ENCODE measurements around the gene PAPLN.

PAPLN gene

GRCh38 chr14:73261520-73262426 lies 24.5 kb downstream of the PAPLN start:
- DNase-seq (ENCODE audit: low spot score), result no peak

DNA sequence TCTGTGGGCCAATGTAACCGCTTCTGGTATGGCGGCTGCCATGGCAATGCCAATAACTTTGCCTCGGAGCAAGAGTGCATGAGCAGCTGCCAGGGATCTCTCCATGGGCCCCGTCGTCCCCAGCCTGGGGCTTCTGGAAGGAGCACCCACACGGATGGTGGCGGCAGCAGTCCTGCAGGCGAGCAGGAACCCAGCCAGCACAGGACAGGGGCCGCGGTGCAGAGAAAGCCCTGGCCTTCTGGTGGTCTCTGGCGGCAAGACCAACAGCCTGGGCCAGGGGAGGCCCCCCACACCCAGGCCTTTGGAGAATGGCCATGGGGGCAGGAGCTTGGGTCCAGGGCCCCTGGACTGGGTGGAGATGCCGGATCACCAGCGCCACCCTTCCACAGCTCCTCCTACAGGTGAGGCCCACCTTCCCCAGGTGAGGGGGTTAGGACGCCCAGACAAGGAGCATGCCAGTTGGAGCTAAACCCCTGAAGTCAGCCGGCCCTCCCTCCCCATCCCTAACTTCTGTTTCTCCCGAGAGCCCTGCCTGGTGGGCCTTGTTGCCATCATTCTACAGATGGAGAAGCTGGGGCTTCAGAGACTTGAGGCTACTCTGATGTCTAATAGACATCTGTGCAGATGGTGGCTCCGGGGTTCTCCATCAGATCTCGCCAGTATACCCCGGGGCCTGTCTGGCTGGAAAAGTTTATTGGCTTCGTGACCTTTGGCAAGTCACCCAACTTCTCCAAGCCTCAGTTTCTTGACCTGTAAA lies 25.3 kb downstream of the PAPLN start:
- no peak for DNase-seq (ENCODE audit: low spot score)

- DNase-seq (ENCODE audit: low spot score), result no peak
Observed at GRCh38 chr14:73263606-73264005, 26.3 kb downstream of the PAPLN start.

DNA sequence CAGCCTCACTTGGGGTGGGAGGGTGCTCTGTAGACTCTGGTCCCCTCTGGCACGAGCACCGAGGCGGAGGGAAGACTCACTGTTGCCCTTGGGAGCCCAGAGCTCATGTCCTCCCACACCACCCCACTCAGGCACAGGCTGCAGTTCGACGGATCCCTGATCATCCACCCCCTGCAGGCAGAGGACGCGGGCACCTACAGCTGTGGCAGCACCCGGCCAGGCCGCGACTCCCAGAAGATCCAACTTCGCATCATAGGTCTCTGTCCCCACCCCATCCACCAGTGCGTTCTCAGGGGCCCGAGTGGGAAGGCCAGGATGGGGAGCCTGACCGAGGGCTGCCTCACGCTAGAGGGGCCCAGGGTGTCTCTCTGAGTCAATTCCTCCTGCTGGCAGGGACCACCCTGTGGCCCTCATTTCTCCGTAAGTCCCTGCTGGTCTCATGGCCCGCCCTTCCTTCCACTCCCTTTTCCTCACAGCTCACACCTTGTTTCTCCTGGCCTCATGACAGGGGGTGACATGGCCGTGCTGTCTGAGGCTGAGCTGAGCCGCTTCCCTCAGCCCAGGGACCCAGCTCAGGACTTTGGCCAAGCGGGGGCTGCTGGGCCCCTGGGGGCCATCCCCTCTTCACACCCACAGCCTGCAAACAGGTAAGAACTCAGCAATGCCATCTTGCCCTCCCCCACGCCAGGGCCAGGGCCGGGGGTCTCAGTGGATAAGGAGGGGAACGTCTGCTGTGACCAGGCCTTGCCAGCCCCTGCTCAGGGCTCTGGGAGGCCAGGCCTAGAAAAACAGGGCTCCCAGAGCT lies 27.0 kb downstream of the PAPLN start:
- no peak for DNase-seq (ENCODE audit: low spot score)

GRCh38 chr14:73264885-73265720 lies 27.8 kb downstream of the PAPLN start:
- DNase-seq (ENCODE audit: low spot score), result no peak

GRCh38 chr14:73265721-73266046 lies 28.4 kb downstream of the PAPLN start:
- no peak for DNase-seq (ENCODE audit: low spot score)

DNA sequence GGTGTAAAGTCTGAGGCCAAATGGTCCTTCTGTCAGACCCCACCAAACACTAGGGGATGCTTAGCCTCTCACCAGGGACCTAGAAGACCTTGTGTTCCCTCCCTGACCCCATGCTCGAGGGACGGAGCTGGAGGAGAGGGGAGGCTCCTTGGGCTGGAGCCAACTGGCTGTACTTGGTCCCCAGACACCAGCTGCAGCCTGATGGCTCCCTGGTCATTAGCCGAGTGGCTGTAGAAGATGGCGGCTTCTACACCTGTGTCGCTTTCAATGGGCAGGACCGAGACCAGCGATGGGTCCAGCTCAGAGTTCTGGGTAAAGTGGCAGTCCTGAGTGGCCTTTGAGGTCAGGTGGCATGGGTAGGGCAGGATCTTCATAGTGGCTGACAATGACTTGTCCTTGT lies 29.0 kb downstream of the PAPLN start:
- no peak for DNase-seq (ENCODE audit: low spot score)

GRCh38 chr14:73267474-73267873 lies 30.2 kb downstream of the PAPLN start:
- no peak for DNase-seq (ENCODE audit: low spot score)

GRCh38 chr14:73269729-73270531 lies 32.6 kb downstream of the PAPLN start:
- peak; percentile 58 for DNase-seq (ENCODE audit: low spot score)

GRCh38 chr14:73272393-73272792 lies 35.1 kb downstream of the PAPLN start:
- DNase-seq (ENCODE audit: low spot score), result no peak

GRCh38 chr14:73273799-73274198 lies 36.5 kb downstream of the PAPLN start:
- no peak for DNase-seq (ENCODE audit: low spot score)

GRCh38 chr14:73276836-73277235 lies 39.5 kb downstream of the PAPLN start:
- no peak for DNase-seq (ENCODE audit: low spot score)

- DNase-seq (ENCODE audit: low spot score), result no peak
Observed at GRCh38 chr14:73277376-73277775, 40.1 kb downstream of the PAPLN start.

- no peak for DNase-seq (ENCODE audit: low spot score)
Observed at GRCh38 chr14:73280903-73281302, 43.6 kb downstream of the PAPLN start.

DNA sequence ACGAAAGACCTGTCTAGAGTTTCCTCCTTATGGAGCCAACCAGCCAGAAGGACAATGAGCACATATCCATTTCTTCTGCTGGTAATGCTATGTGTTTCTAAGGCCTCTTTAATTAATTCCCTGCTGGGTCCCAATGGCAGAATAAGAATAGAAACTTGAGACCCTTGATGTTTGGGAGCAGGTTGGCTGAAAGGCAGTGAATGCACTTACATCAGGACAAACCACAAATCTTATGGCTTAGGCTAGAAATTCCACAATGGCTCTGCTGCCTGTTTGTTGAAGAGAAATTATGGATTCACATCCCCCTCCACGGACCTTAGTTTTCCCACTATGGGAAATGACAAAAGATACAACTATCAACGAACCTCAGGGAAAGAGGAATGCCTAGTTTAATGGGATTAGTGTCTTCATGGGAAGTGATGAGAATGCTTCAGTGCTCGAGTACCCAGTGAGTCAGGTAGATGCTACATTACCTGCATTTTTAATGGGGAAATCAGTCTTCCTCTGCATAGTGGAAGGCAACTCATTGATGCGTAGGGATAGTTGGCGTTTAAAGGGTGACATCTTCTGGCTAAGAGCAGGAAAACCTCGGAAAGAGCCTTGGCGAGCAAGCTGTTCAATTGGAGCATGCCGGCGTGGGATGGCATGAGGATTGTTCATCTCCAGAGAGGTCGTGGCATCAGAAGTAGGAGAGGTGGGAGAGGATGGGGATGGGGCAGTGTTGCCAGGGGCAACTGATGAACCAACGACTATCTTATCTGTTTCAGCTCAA lies 46.5 kb downstream of the PAPLN start:
- DNase-seq (ENCODE audit: low spot score), result peak; percentile 42

DNA sequence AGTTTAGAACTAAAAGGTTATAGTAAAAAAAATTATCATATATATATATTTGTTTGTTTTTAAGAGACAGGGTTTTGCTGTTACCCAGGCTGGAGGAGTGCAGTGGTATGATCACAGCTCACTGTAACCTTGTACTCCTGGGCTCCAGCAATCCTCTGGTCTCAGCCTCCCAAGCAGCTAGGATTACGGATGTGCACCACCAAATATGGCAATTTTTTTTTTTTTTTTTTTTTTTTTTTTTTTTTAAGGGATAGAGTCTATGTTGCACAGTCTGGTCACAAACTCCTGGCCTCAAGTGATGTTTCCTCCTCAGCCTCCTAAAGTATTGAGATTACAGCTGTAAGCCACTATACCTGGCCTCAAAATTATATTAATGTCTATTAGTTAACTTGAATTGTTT lies 48.7 kb downstream of the PAPLN start:
- no peak for DNase-seq (ENCODE audit: low spot score)

DNA sequence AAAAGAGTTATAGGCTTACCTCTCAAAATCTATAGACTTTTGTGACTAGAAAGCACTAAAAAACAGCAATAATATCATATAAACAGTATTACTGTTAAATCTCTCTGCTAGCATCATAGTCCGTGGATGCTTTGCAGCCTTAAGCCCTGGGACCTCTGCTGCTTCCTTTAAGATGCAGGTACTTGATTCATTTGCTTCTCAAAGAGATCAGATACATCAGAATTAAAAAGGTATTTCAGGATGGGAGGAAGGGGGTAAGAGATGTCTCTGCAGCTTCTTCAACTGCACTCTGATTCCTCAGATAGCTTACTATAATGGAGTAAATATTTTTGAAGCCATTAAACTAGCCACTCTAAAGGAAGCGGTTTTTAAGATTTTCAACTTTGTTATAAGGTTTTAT lies 49.3 kb downstream of the PAPLN start:
- DNase-seq (ENCODE audit: low spot score), result no peak

- DNase-seq (ENCODE audit: low spot score), result no peak
Observed at GRCh38 chr14:73287071-73287470, 49.8 kb downstream of the PAPLN start.

GRCh38 chr14:73289308-73289707 lies 52.0 kb downstream of the PAPLN start:
- no peak for DNase-seq (ENCODE audit: low spot score)

DNA sequence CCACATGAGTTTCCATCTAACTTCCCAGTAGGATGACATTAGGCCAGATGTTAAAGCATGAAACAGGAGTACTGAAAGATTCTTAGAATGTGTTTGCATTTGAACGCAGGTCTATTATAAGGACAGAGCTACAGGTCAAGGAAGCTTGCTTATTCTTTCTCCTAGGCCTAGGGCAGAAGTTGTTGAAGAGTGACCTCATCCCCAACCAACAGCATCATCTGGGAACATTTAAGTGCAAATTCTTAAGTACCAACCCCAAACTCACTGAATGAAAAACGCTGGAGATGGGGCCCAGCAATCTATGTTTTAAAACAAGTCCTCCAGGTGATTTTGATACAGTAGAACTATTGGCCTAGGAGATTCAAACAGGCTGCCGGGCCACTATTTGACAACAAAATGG lies 52.4 kb downstream of the PAPLN start:
- no peak for DNase-seq (ENCODE audit: low spot score)
